Activated gamma-delta T cell (primary cell): ENCODE data around the gene SZT2.

Experiments
- DNase-seq: peaks from one replicate; lab custom pipeline; 2025; lab: John Stamatoyannopoulos, UW

SZT2 gene

GRCh38 chr1:43441894-43442637 lies 52.4 kb downstream of the SZT2 start:
- DNase-seq, result no peak

GRCh38 chr1:43442756-43443155 lies 53.1 kb downstream of the SZT2 start:
- DNase-seq, result no peak

GRCh38 chr1:43443197-43443946 lies 53.7 kb downstream of the SZT2 start:
- DNase-seq, result no peak

GRCh38 chr1:43444151-43444828 lies 54.6 kb downstream of the SZT2 start:
- DNase-seq, result no peak

GRCh38 chr1:43444836-43445235 lies 55.1 kb downstream of the SZT2 start:
- no peak for DNase-seq

- no peak for DNase-seq
Observed at GRCh38 chr1:43445606-43446387, 56.1 kb downstream of the SZT2 start.

- no peak for DNase-seq
Observed at GRCh38 chr1:43446388-43446740, 56.7 kb downstream of the SZT2 start.

- DNase-seq, result no peak
Observed at GRCh38 chr1:43446881-43447835, 57.5 kb downstream of the SZT2 start.

GRCh38 chr1:43447891-43448708 lies 58.4 kb downstream of the SZT2 start:
- DNase-seq, result no peak

GRCh38 chr1:43448955-43449707 lies 59.4 kb downstream of the SZT2 start:
- DNase-seq, result no peak

- DNase-seq, result no peak
Observed at GRCh38 chr1:43449708-43450069, 60.0 kb downstream of the SZT2 start.

GRCh38 chr1:43450251-43450941 lies 60.7 kb downstream of the SZT2 start:
- no peak for DNase-seq

GRCh38 chr1:43451157-43451591 lies 61.5 kb downstream of the SZT2 start:
- no peak for DNase-seq

- DNase-seq, result no peak
Observed at GRCh38 chr1:43451701-43452532, 62.2 kb downstream of the SZT2 start.

- no peak for DNase-seq
Observed at GRCh38 chr1:43452789-43453441, 63.2 kb downstream of the SZT2 start.

- peak; percentile 38 for DNase-seq
Observed at GRCh38 chr1:43453442-43454269, 64.0 kb downstream of the SZT2 start, which contains the start of gene HYI. Gene HYI, minus strand, starts transcription at chr1:43453931. Its CDS starts 138 bp downstream, at chr1:43453793.
